MM.1S (cell line): ENCODE data around the gene HOXC6.

Experiments used
- EZH2 ChIP-seq: fragments of 300-600 bp; sonication (generic); optimal IDR thresholded peaks from 2 replicates; pipeline ENCODE3; 2017; ENCODE audit warnings: low read depth, mild to moderate bottlenecking, antibody characterized with exemption, low read length, mixed read lengths
- EZH2phosphoT487 ChIP-seq: fragments of 300-600 bp; sonication (generic); IDR thresholded peaks from 2 replicates; pipeline ENCODE4 v1.6.1; 2018; ENCODE audit warnings: antibody characterized with exemption, low read length
- TF ChIP-seq, protein P1 (sequence below): fragments of 300-600 bp; sonication (generic); IDR thresholded peaks from 2 replicates; pipeline ENCODE4 v1.5.1; 2016; ENCODE audit warnings: antibody characterized with exemption, low read length, mixed read lengths

DNA sequence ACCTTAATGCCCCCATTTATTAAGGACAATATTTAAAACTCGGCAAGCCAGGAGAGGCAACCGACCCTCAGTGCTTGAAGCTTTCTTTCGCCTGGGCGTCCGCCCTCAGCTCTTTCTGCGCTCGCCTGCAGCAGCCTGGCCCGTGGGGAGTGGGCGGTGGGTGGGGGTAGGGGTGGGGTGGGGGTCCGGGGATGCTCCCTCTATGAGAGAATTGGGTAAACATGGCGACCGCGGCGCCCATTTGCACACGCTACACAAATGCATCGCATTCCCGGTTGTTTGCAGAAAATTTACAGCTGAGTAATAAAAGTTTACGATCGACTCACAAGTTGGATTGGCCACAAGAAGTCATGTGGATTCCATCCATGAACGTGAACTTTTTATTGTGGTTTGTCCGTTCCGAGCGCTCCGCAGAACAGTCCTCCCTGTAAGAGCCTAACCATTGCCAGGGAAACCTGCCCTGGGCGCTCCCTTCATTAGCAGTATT, 11.7 kb upstream of the HOXC6 start:
- TF ChIP-seq, protein P1, sequence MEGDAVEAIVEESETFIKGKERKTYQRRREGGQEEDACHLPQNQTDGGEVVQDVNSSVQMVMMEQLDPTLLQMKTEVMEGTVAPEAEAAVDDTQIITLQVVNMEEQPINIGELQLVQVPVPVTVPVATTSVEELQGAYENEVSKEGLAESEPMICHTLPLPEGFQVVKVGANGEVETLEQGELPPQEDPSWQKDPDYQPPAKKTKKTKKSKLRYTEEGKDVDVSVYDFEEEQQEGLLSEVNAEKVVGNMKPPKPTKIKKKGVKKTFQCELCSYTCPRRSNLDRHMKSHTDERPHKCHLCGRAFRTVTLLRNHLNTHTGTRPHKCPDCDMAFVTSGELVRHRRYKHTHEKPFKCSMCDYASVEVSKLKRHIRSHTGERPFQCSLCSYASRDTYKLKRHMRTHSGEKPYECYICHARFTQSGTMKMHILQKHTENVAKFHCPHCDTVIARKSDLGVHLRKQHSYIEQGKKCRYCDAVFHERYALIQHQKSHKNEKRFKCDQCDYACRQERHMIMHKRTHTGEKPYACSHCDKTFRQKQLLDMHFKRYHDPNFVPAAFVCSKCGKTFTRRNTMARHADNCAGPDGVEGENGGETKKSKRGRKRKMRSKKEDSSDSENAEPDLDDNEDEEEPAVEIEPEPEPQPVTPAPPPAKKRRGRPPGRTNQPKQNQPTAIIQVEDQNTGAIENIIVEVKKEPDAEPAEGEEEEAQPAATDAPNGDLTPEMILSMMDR: no peak
- TF ChIP-seq EZH2 (no peak), EZH2phosphoT487 (no peak)
